COR-L47 (cell line): ENCODE measurements around the gene CRAT.

Experiments
- DNase-seq: peaks from one replicate; lab custom pipeline; 2025; lab: John Stamatoyannopoulos, UW

The CRAT gene

GRCh38 chr9:129060991-129061390 is 49.6 kb downstream of the CRAT start:
- no peak for DNase-seq

DNA sequence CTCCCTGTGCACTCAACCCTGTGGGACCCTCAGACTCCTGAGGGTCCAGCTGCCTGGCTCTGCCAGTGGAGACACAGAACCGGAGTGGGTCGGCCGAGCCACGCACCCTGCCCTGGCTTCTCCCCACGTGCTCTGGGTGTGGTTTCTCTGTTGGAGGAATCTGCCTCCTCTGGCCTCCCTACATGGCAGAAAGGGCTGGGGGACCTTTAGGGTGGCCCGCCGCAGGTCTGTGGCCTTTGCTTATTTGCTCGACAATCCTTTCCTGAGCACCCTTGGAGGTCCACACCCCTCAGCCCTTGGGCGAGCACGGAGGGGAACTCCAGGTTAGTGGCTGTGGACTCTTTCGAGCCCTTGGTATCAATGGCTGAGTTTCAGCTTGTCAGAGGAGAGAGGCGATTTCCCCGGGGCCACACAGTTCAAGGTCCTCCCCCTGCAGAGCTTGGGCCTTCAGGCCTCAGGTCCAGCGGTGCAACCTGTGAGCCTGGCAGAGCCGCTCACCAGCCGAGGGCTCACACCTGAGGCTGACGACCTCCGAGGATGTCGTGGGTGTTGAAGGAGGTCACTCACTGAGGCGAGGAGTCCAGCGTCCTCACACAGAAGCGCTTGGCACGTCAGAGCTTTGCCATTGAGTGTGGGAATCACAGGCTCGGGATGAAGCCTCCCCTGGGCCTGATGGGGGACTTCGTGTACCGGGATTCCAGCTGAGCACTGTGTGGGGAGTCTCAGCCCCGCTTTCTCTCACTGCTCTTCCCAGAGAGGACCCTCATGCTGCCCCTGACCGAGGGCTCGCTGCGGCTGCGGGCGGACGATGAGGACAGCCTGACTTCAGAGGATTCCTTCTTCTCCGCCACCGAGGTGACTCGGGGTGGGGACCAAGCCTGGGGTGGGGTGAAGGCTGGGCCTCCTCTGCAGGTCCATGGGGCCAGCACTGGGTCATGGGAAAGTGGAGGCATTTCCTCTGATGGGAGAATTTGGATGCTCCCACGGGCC is 50.5 kb downstream of the CRAT start:
- no peak for DNase-seq

DNA sequence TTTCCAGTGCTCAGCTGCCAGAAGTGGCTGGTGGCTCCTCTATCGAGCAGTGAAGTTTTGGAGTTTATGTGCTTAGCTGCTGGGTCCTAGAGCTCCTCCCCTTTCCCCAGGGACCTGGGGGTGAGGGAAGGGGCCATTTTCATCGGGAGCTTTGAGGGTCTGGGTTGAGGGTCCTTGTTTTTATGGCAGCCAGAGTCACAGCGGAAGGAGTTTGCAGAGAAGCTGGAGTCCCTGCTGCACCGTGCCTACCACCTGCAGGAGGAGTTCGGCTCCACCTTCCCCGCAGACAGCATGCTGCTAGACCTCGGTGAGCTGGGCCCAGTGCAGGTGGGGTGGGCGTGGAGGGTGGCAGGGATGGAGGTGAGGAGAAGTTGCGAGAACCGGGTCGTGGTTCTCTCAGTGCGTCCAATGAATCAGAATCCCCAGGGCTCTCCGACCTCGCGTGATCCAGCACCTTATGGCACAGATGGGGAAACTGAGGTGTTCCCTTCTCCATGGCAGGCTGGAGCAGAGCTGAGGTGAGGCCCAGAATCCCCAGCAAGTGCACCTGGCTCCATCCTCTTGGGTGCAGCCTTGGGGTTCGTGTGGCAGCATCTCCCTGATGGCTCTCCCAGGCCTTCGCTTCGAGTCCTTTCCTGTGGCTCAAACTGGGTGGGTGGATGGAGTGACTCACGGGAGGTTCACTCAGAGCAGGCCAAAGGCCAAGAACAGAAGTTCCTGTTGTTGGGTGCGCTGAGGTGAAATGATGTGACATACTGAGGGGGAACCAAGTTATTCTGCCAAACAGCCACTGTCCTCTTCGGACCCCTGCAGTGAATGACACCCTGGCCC is 51.4 kb downstream of the CRAT start:
- DNase-seq, result no peak

DNA sequence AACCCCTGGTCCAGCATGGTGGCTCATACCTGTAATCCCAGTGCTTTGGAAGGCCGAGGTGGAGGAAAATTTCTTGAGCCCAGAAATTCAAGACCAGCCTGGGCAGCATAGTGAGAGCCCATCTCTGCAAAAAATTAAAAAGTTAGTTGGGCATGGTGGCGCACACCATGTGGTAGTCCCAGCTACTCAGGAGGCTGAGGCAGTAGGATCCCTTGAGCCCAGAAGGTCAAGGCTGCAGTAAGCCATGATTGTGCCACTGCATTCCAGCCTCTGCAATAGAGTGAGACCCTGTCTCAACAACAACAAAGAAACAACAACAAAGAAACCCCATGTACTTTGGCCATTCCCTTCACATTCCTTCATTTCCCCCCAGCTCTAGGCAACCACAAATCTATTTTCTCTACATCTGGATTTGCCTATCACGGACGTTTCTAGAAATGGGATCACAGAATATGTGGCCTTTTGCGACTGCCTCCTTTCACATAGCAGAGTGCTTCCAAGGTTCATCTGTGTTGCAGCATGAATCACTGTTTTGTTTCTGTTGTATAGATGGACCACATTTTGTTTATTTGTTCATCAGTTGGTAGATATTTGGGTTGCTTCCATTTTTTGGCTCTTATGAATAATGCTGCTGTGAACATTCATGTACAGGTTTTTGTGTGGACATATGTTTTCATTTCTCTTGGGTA is 56.3 kb downstream of the CRAT start:
- no peak for DNase-seq

DNA sequence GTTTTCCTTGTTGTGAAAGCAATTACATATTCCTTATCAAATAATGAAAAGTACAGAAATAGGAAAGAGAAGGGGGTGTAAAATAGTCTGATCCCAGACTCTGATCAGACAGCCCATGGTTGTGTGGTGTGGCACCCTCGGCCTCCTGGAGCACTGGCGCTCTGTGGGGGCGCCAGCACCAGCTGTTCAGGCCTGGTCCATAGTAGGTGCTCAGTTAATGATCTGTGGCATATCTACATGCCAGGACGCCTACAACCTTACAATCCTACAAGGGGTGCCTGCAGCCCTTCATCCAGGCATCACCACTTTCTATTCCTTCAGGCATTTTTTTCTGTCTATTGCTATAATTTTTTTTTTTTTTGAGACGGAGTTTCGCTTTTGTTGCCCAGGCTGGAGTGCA is 57.6 kb downstream of the CRAT start:
- DNase-seq, result no peak

- DNase-seq, result peak; percentile 42
These were observed 58.0 kb downstream of the CRAT start for GRCh38 chr9:129052592-129052991.
